Measurements from ENCODE around the gene MBOAT2.

The MBOAT2 gene

DNA sequence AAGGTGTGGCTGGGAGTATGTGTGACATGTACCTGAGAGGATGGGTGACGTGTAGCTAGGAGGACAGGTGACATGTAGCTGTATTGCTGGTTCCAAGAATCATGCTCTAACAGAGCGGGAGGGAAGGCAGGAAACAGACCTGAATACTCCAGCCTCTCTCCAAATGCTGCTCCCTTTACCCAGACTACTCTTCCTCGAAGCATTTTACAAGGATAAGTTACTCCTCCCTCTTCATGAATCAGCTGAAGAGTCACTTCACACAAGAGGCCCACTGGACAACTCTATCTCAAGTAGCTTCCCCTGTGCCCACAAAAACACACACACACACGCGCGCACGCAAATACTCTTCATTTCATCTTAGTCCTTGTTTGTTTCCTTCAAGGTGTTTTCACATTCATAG is 113.5 kb downstream of the MBOAT2 start:
- DNase-seq = no peak

- no peak for DNase-seq
These were observed 114.5 kb downstream of the MBOAT2 start for GRCh38 chr2:8888963-8889362.

GRCh38 chr2:8886876-8887275 is 116.6 kb downstream of the MBOAT2 start:
- DNase-seq = no peak

DNA sequence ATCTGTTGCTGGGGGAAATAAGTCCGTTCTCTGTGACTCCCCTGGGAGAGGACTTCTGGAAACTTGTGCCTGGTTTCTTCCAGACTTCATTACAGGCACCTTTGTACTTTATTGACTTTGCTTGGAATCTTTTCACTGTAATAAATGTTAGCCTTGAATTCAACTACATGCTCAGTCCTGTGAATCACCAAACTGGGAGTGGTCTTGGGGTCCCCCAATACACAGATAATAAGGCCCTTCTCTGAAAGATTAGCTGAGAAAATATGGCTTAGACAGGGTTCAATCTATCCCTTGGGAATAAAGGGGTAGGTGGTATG is 117.3 kb downstream of the MBOAT2 start:
- no peak for DNase-seq

DNA sequence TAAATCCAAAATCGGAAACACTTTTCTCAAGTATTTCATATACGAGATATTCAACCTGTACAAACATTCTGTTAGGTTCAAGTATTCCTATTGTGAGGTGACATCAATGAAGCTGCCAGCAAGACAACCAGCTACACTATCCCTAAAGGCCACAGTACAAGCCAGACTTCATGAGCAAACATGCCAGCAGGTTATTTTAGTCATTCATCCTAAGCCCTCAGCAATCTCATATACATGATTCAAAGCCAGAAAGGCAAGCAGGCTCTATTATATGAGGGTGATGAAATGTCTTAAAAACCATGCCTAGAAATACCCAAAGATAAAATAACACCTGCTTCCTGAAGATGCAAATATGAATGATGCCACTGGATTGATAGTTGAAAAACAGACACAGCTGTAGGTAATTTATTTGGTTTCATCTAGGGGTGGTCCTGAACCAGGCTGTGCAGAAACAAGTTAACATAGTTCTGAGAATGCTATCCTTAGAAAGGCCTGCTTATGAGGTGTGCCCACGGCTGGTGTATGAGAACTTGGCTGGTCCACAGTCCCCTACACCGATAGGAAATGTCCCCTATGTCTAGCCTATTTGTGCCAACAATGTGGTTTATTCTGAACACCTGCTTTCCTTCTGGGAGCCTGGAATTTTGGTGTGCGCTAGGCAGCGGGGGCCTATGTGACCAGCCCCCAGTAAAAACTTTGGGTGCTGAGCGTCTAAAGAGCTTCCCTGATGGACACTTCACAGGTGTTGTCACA is 117.9 kb downstream of the MBOAT2 start:
- DNase-seq = no peak

DNA sequence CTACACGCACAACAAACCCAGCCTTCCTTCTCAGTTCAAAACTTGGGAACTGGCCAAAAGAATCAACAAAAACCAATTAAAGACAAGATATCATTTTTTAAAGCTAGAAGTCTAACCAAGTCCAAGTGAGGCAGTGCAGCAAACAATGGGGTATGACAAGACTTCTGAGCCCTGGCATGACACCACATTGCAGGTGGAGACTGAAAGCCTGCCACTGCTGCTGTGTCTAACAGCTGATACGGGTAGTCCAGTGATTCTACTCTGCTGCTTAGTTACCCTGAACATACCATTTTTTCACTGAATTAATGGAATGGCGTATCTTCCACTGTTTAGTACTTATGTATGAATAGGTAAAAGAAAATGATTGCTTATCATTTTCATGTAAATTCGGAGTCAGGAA is 118.7 kb downstream of the MBOAT2 start:
- no peak for DNase-seq

GRCh38 chr2:8882094-8882493 is 121.4 kb downstream of the MBOAT2 start:
- DNase-seq = no peak

GRCh38 chr2:8877894-8878293 is 125.6 kb downstream of the MBOAT2 start:
- no peak for DNase-seq

DNA sequence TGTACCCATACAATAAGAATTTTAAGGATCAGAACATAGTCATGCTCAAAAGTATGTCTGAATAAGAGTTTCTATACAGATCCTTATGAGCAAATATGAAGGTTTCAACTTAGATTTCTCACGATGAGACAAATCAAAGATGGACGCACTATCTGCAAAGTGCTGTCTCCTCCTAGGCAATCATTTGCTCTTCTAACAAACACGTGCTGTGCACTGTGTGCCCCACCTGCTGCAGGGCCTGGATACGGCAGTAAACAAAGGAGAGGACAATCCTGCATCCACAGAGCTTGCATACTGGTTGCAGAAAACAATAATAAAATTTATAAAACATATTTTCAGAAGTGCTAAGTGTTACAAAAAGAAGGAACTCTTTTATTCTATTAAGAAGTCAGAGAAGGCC is 126.2 kb downstream of the MBOAT2 start:
- DNase-seq = no peak

DNA sequence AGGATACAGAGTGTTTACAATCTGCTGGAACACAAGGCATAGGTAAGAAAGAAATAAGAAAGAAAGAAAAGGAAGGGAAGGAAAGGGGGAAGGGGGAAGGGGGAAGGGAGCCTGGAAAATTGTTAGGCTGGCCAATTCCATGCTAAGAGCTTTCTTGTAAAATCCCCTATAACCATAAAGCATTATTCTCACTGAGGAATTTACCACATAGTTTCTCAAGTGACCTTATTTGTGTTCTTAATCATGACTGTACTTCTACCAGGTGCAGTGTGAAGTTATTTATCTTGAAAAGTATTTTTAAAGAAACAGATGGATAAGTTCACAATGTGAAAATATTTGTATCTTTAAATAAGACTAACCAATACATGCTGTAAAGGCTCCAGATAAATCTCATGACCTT is 126.9 kb downstream of the MBOAT2 start:
- DNase-seq = no peak

DNA sequence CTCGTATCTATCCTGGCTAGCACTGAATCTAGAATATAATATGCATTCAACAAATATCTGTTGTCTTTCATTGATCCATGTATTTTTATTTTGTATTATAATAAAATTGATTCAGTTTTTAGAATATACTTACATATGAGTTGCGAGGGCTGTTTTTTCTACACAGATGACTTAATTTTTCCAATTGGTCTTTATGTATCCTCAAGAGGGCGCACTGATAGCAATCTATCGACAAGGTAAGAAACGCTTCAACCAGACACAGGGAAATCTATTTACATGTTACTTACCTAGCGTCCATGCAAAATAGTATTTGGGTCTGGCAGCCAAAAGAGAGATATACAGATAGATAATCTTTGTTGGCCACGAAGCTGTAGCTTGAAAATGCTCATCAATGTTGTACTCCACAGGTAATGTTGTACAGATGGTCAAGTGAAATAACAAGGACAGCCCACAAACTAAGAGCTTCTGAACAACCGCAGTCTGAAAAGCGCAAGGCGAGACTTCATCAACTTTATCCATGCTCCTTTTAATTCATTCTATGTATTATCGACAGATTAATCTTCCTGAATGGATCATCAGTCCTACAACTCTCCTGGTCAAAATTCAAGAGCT is 130.6 kb downstream of the MBOAT2 start:
- DNase-seq = peak; percentile 37

DNA sequence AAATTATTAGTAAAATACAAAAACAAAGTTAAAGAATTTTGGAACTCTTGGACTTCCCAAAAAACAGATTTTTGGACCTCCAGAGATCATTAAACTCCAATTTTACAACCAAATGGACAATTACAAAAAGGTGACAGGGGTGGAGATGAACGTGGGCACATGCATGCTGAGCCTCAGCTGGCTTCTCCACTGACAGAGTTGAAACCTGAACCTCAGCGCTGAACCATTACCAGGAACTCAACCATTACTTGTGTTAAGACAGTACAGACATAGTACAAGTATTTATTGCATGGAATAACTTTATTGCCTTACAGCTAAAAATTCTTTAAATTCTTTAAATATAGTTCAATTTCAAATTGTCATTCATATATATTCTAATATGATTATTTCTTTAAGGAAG is 133.0 kb downstream of the MBOAT2 start:
- no peak for DNase-seq

- no peak for DNase-seq
These were observed 136.1 kb downstream of the MBOAT2 start for GRCh38 chr2:8867363-8867762.

DNA sequence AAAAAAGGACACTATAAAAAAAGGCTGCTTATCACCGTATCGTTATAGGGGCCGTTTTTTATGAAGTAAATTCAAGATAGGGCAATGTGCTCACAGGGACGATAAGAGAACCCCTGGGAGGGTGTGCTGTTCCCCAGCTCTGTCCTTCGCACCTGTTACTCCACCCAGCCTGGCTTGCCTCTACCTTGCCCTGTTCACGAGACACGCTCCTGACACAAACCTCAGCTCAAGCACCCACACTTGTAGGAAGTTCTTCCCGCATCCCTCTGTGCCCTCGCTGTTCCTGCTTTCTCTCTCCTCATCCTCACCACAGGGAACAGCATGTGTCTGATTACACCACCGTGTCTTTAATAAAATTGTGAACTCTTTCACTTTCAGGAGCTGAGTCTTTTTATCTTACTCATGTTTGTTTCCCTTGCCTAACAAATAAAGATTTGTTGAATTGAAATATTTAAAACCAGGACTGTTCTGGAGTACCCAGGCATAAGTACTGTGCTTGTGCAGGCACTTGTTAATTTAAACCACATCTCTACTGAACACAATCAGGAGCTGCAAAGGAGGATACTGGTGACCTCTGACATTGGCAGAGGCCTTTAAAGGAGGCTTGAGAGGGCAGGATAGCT is 140.0 kb downstream of the MBOAT2 start:
- no peak for DNase-seq

DNA sequence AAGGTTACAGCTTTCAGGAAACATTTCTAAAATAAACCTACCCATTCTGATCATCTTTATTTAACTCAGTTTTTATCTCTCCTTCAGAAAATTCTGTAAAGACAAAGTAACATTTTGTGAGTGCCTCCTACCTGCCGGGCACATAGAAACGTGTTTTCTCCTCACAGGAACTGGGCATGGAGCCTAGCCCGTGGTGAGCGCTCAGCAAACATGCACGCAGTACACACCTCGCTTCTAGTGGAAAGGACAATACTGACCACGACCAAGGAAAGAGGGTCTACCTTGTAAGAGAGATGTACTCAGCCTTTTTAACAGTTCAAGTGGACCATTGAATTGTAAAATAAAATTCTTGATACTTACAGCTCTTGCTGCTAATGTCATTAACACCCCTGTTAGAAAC is 141.3 kb downstream of the MBOAT2 start:
- no peak for DNase-seq

GRCh38 chr2:8861797-8862196 is 141.7 kb downstream of the MBOAT2 start:
- DNase-seq = no peak

DNA sequence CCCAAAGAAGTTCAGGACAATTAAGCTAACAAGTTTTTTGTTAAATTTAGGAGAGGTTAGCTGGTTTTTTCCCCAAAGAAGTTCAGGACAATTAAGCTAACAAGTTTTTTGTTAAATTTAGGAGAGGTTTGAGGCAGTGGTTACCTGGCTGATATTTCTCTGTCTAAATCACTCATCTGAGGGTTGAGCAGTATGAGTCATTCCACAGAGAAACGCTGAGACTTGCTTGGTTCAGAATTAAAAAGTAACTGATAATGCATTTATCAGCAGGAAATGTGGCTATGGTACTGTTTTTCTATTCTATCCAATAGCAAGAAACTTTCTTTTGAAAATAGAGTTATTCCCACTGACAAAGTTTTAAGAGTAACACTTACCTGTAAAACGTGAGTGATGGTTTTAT is 143.2 kb downstream of the MBOAT2 start:
- no peak for DNase-seq

- no peak for DNase-seq
These were observed 144.6 kb downstream of the MBOAT2 start for GRCh38 chr2:8858910-8859309.

- no peak for DNase-seq
These were observed 145.2 kb downstream of the MBOAT2 start for GRCh38 chr2:8858264-8858663.

DNA sequence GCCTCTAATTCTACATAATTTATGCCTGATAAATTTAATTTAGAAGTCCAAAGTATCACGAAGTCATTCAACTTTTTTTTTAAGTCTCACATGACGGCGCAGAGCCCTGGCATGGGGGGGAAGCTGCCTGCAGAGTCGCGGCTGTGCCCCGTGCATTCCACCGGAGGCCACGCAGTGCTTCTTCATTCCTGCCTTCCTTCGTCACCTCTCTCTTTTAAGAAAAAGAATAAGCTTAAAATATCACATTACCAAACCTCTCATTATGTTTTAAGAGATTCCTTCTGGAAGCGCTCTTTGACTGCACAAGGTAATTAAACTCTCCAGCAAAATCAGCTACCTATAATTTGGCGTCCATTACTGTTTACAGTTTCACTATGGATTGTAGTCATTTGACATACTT is 145.8 kb downstream of the MBOAT2 start:
- no peak for DNase-seq

DNA sequence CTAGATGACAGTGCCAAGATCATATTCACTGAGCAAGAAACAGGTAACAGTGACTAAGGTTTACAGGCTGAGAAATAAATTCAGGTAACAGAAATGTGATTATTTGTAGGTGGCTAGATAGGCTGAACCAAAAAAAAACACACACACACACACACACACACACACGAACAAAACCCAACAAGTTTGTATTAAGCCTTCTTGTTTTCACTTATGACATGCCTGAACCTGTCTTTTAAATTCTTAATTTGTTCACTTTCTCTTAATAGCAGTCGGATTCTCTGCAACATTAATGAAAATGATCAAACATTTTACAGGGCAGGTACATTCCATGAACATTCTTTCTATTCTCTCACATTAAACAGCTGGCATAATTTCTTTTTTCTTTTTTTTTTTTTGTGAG is 147.3 kb downstream of the MBOAT2 start:
- DNase-seq = no peak

- no peak for DNase-seq
These were observed 148.5 kb downstream of the MBOAT2 start for GRCh38 chr2:8855010-8855409.

GRCh38 chr2:8853426-8853825 is 150.1 kb downstream of the MBOAT2 start:
- no peak for DNase-seq

- no peak for DNase-seq
These were observed 151.5 kb downstream of the MBOAT2 start for GRCh38 chr2:8851811-8852560.

All from NCI-H1105 (cell line).